Smooth muscle cell of the pulmonary artery (primary cell): ENCODE measurements around the gene MAML3. TPM values are rescaled to one million over a fixed set of nuclear protein-coding genes. Genes with fewer than 3 reads are reported as not detected.

Experiments used
- total RNA-seq: library from RNA; depleted of rRNA; stranded (reverse); fragments of >200 nt; gene quantifications from 2 replicates; pipeline ENCODE4 v1.2.3, GENCODE V29; 2014

MAML3 gene
- 1.7 and 3.0 TPM in 2 replicates for total RNA-seq

DNA sequence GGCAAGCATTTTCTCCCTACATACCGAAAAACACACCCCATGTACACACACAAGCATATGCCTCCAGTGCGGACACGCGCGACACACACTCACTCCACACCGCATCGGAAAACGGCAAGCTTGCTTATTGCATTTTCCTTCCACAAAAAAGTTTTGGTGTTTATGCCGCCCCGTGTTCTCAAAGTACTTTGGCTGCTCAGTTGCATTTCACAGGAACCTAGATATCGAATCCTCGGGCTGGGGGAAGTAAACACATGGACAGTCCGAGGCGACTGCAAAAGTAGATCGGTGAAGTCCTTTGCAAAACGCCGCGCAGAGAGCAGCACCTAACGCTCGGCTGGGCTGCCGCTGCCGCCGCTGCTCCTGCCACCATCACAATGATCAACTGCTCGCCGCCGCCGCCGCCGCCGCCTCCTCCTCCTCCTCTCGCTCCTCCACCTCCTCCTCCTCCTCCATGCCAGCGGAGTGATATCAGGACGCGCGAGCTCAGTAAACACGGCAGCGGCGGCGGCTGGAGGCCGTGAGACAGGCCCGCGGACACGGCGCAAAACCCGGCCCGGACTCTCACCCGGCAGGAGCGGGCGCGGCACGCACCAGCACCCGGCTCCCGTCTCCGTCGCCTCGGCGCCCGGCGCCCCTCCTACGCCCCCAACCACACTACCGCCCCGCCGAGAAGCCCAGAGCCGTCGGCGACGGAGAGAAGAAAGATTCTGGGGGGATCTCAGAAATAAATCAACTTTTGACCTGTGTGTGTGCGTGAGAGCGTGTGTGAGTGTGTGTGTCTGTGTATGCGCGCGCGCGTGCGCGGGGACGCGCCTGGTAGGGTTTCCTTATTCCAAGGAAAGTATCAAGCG is at the start of gene MAML3:
Gene MAML3 (minus strand): TSS at position 467 of the 854 bp plus-strand sequence. CDS start 857 bp downstream, outside the sequence.

Other genes starting within 250 kb of the MAML3 start
- 50.5 and 59.2 TPM in 2 replicates for gene SCOC, start 219.5 kb upstream of the MAML3 start, total RNA-seq